SJSA1 (cell line): ENCODE measurements around the gene PLCL2. TPM values are rescaled to one million over a fixed set of nuclear protein-coding genes. Genes with fewer than 3 reads are reported as not detected.

ENCODE experiments used
- DNase-seq, 2 experiments: peaks; one replicate each; pipeline ENCODE4 v3.0.0-alpha.2; 2015 to 2020; ENCODE audit warnings: low spot score in 2 of 2, low read depth in 1 of 2
- H3K27ac ChIP-seq: fragments of 250-450 bp; sonication (Bioruptor Pico); 2 replicates; pipeline ENCODE4 v1.5.1; 2020; ENCODE audit warnings: mild to moderate bottlenecking, moderate library complexity
- H3K27me3 ChIP-seq: fragments of 250-450 bp; sonication (Bioruptor Pico); replicated peaks from 2 replicates; pipeline ENCODE4 v1.5.1; 2020; ENCODE audit warnings: mild to moderate bottlenecking, moderate library complexity
- H3K36me3 ChIP-seq: fragments of 250-450 bp; sonication (Bioruptor Pico); 2 replicates; pipeline ENCODE4 v1.5.1; 2020; ENCODE audit warnings: mild to moderate bottlenecking
- H3K4me1 ChIP-seq: fragments of 250-450 bp; sonication (Bioruptor Pico); replicated peaks from 2 replicates; pipeline ENCODE4 v1.6.1; 2021; ENCODE audit warnings: mild to moderate bottlenecking
- H3K4me3 ChIP-seq: fragments of 250-450 bp; sonication (Bioruptor Pico); 2 replicates; pipeline ENCODE4 v1.5.1; 2020; ENCODE audit warnings: mild to moderate bottlenecking
- H3K9me3 ChIP-seq: fragments of 250-450 bp; sonication (Bioruptor Pico); replicated peaks from 2 replicates; pipeline ENCODE4 v1.5.1; 2020; ENCODE audit warnings: mild to moderate bottlenecking
- total RNA-seq: library from RNA; depleted of rRNA; stranded (reverse); fragments of >200 nt; shearing (Covaris generic); gene quantifications from 2 replicates; pipeline ENCODE4 v1.2.3, GENCODE V29; 2014

PLCL2 gene
- total RNA-seq, 1 experiment from 2014 or later, result 9.3 TPM

DNA sequence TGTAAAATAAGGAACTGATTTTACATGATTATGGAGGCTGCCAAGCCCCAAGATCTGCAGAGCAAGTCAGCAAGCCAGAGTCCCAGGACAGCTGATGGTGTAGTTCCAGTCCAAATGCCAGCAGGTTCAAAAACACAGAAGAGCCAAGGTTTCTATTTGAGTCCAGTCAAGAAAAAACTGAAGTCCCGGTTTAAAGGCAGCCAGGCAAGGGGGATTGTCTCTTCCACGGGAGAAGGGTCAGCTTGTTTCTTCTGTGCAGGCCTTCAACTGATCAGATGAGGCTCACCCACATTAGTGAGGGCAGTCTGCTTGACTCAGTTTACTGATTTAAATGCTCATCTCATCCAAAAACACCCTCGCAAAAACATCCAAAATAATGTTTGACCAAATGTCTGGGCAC lies 246.2 kb downstream of the PLCL2 start:
- DNase-seq, result peak in 1 of 2 experiments; percentile 5
- no peaks in the 10 kb centered on the region for H3K4me1 ChIP-seq
- H3K9me3 ChIP-seq, result no peaks in the 10 kb centered on the region
- no peak overlapping the region for H3K27ac ChIP-seq
- no peaks in the 10 kb centered on the region for H3K36me3 ChIP-seq
- no peak overlapping the region for H3K4me3 ChIP-seq
- H3K27me3 ChIP-seq, result no peaks in the 10 kb centered on the region

DNA sequence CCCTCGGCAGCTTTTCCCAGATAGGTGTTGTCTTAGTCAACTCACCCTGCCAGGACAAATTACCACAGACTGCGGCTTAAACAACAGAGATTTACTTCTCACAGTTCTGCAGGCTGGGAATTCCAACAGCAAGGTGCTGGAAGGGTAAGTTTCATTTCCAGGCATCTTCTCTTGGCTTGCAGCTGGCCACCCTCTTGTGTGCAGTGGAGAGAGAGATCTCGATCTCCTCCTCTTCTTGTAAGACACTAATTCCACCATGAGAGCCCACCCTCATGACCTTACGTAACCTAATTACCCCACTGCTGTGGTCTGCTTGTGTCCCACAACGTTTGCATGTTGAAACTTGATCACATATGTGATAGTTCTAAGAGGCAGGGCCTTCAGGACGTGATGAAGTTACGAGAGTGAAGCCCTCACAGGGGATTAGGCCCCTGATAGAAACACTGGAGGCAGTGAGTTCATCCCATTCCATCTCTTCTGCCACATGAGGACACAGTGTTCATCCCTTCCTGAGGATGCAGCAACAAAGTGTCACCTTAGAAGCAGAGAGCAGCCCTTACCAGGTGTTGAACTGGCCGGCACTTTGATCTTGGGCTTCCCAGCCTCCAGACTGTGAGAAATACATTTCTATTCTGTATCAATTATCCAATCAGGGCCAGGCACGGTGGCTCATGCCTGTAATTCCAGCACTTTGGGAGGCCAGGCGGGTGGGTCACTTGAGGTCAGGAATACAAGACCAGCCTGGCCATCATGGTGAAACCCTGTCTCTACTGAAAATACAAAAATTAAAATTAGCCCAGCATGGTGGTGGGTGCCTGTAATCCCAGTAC lies 247.7 kb downstream of the PLCL2 start:
- Histone ChIP-seq H3K36me3 (no peaks in the 10 kb centered on the region), H3K4me1 (no peaks in the 10 kb centered on the region), H3K27me3 (no peaks in the 10 kb centered on the region), H3K27ac (no peak overlapping the region), H3K9me3 (no peaks in the 10 kb centered on the region), H3K4me3 (no peak overlapping the region)
- no peak for DNase-seq

DNA sequence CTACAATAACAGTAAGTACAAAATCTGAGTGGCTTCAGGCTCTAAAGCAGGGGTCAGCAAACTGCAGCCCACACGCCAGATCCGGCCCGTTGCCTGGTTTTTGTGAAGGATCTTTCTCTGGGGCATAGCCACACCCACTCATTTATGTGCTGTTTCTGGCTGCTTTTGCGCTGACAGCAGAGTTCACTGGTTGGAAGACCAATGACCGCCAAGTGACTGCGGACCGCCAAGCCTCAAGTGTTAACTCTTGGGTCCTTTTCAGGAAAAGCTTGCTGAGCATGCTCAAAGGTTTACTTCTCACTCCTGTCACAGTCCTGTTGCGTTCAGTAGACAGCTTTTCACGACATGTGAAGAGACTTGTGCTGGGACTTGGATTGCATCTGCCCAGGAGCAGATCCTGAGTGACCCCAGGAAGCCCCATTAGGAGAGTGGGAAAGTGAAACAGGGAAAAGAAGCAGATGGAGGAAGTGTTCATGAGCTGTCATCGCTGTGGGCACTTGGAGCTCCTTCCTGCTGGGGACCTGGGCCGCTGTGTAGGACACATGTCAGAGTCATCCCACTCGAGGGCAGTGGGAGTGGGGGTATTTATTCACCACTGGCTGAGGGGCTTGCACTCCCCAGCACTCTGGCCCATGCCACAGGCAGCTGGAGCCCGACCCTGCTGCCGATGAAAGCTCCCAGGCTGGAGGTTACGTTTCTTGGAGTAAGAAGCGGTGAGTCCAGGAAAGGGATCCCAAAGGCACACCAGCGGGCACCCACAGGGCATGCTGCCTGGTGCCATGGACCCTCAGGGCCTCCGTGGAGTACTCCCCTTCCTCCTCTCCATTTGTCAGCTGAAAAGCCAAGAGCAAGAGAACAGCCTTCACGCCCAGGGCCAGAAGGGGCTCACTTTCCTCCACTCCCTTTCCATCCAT lies 249.1 kb downstream of the PLCL2 start:
- Histone ChIP-seq H3K27ac (no peak overlapping the region), H3K27me3 (no peaks in the 10 kb centered on the region), H3K4me1 (no peaks in the 10 kb centered on the region), H3K4me3 (no peak overlapping the region), H3K9me3 (no peaks in the 10 kb centered on the region), H3K36me3 (no peaks in the 10 kb centered on the region)
- no peak for DNase-seq

DNA sequence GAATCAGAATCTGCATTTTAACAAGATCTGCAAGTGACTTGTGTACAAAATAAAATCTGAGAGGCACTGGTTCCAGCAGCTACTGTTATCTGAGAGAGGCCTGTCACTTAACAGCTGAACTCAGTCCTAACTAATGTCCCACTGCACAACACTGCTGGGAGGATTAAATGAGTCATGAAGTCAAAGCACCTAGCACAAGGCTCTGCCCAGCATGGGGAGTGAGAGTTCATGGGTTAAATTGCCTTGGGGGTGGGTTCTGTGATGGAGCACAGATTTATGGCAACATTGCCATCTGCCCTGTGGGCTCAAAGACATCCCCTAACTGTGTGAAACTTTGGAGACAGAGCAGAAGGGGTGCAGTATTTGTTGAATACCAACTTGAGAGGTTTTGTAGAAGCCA lies 250.9 kb downstream of the PLCL2 start:
- Histone ChIP-seq H3K4me3 (no peak overlapping the region), H3K27ac (no peak overlapping the region), H3K36me3 (no peaks in the 10 kb centered on the region), H3K9me3 (no peaks in the 10 kb centered on the region), H3K27me3 (no peaks in the 10 kb centered on the region), H3K4me1 (no peaks in the 10 kb centered on the region)
- no peak for DNase-seq

DNA sequence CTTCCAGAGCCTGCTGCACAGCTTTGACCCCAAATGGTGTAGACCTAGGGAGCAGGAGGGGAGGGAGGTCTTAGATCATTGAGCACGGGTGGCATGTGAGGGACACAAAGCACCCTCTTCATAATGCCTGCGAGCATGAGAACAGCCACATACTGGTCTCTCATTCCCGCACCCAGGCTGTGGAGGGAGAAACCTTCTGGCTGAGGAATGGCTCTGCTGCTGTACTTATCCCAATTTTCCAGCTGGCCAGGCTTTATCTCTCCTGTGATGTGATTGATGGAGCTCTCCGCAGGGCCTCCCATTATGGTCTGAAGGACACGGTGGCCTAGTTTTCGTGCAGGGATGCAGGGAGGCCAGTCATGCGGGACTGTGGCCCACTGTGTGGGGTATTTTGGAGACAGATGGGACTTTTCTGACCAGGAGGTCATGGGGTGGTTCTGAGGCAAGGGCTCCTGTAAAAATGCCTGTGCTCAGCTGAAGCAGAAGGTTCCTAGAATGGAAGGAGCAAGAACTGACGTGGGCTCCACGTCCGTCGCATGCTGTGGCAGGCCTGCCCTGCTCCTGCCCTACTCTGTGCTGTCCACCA lies 251.5 kb downstream of the PLCL2 start:
- H3K36me3 ChIP-seq, result no peaks in the 10 kb centered on the region
- no peak overlapping the region for H3K4me3 ChIP-seq
- H3K27ac ChIP-seq, result no peak overlapping the region
- DNase-seq, result no peak
- no peaks in the 10 kb centered on the region for H3K4me1 ChIP-seq
- H3K9me3 ChIP-seq, result no peaks in the 10 kb centered on the region
- H3K27me3 ChIP-seq, result no peaks in the 10 kb centered on the region

DNA sequence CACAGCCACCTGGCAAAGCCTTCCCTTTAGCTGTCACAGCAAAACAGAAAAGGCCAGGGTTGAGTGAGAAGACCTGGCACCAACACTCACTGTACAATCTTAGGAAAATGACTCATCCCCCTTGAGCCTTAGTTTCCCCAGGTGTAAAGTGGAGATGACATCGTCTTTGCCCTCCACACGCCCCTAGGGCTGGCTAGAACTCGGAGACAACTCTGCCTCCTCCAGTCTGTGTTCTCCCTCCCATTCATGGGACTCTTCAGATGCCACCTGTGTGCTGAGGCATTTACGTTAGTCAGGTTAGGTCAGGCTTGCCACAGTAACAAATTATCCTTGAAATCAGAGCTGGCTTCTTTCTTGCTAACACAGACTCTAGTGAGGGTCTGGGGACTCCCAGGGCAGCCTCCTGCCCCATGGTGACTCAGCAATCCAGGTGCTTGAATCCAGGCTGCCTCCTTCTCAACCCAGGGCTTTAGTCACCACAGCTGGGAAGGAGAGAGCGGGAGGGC lies 252.6 kb downstream of the PLCL2 start:
- Histone ChIP-seq H3K4me1 (no peaks in the 10 kb centered on the region), H3K9me3 (no peaks in the 10 kb centered on the region), H3K36me3 (no peaks in the 10 kb centered on the region), H3K27me3 (no peaks in the 10 kb centered on the region), H3K4me3 (no peak overlapping the region), H3K27ac (no peak overlapping the region)
- no peak for DNase-seq

DNA sequence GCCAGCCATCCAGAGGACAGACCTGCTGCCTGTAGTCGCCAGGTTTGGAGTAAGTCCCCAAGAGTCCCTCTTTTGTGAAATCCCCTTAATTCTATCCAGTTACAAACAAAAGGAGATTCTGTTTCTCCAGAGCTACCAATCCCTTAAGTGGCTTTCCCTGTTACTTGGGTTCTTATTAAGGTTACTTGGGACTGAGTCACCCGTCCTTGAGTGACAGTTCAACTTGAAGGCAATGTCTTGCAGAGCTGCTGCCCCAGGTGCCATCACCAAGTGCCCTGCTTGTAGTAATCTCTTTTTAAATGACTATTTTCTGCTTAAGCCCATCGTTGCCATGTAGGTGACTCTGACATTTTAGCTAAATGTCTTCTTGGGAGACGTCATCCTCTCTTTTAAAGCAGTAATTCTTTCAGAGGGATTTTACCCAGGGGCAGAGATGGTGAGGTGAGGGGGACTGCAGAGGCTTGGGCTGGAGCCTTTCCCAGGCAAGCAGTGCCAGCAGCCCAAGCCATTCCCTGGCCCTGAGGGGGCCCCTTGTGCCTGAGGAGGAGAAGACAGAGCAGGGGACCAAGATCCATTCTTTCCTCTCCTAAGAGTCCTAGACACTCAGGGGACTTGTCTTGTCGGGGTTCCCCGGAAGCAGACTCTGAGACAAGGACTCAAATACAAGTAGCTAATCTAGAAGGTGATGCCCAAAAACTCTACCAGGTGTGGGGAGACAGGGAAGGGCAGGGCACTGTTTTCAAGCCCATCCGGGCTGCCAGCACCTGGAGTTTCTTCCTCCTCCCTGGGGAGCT lies 253.7 kb downstream of the PLCL2 start:
- Histone ChIP-seq H3K36me3 (no peaks in the 10 kb centered on the region), H3K27ac (no peak overlapping the region), H3K27me3 (no peaks in the 10 kb centered on the region), H3K9me3 (no peaks in the 10 kb centered on the region), H3K4me3 (no peak overlapping the region), H3K4me1 (no peaks in the 10 kb centered on the region)
- DNase-seq, result no peak
